ENCODE results near the gene ANO4. TPM values are rescaled to one million over a fixed set of nuclear protein-coding genes. Genes with fewer than 3 reads are reported as not detected.

Gene ANO4
- total RNA-seq, 1 donor from 2014 or later = 1.7 TPM

DNA sequence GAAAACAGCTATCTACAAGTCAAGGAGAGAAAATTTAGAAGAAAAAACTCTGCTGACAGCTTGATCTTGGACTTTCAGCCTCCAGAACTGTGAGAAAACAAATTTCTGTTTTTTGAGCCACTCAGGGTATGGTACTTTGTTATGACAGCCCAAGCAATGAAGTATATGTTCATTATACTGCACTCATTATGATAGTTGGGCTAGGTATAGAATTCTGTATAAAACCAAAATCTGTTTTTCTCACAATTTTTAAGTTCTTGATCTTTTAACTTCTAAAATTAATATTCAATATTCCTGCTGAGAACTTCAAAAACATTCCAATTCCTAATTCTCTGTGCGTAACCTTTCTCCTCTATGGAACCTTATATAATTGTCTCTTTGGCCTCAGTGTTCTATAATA is 214.7 kb downstream of the ANO4 start:
- ATAC-seq (no peak), DNase-seq (ENCODE audit: low spot score) (no peak)
- intact Hi-C loops (cut with DNase I) = no loop called here

DNA sequence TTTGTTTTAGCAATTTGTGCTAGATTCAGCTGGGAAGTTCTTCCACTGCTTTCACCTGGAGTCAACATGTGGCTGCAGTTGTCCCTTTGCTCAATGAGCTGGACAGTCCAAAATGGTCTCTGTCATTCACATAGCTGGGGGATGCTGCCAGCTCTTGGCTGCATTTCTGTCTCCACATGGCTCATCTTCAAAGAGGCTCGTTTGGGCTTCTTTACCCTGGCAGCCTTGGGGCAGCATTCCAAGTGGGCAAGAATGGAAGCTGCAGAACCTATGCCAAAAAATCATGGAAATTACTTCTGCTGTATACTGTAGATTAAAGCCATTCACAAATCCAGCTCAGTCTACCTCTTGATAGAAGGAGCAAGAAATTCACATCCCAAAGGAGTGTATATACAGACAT is 216.3 kb downstream of the ANO4 start:
- ATAC-seq = no peak

DNA sequence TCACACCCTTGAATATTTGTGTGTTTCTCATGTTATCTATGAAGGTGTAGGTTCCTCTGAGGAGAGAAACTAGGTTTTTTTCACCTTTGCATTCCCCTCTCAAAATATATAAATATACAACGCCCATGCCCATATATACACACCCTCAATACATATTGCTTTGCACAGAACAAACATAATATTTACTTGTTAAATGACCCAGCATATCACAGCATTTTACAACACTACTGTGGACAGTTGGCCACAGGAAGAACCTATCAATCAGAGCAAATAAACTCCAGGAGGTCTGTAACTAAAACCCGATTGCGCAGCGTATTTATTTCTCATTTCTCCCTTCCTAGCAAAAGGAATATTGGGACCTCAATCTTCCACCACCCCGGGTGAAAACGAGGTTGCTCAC is 219.4 kb downstream of the ANO4 start:
- intact Hi-C loops (cut with DNase I) = no loop called here

More for the DNA sequence above, 216.3 kb downstream of the ANO4 start:
- intact Hi-C loops (cut with DNase I) = no loop called here
- no peak for DNase-seq (ENCODE audit: low spot score)

DNA sequence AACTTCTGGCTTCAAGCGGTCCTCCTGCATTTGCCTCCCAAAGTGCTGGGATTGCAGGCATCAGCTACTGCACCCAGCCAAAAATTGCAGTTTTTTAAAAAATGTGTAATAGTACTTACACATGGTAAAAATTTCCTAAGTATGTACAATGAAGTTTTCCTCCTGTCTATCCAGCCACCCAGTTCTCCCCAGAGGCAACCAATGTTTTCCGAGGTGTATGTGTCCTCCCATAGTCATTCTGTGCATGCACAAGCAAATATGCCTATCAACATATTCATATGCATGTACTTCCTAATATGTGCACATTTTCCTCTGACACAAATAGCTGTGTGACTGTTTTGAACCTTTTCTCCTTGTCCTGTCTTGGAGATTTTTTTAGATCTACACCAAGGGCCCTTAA is 220.5 kb downstream of the ANO4 start:
- intact Hi-C loops (cut with DNase I) = no loop called here
- no peak for DNase-seq (ENCODE audit: low spot score)
- no peak for ATAC-seq

More for the DNA sequence above, 219.4 kb downstream of the ANO4 start:
- DNase-seq (ENCODE audit: low spot score) (no peak), ATAC-seq (no peak)

DNA sequence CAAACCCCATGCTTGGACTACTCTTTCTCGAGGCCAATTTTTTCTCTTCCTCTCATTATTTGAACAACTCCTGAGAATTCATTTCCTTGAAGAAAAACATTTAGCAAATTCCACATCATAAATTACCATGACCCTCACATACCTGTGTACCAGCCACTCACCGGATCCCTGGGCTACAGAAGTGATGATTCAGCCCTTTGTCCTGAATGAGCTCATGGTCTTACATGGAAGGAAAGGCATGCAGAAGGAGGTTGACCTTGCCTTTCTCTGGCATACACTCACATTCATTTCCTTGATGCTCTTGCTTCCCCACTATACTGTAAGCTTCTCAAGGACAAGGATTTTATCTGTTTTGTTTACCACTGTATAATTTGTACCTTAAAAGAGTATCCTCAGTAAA is 224.0 kb downstream of the ANO4 start:
- DNase-seq (ENCODE audit: low spot score) = no peak
- no peak for ATAC-seq
- intact Hi-C loops (cut with DNase I) = no loop called here

DNA sequence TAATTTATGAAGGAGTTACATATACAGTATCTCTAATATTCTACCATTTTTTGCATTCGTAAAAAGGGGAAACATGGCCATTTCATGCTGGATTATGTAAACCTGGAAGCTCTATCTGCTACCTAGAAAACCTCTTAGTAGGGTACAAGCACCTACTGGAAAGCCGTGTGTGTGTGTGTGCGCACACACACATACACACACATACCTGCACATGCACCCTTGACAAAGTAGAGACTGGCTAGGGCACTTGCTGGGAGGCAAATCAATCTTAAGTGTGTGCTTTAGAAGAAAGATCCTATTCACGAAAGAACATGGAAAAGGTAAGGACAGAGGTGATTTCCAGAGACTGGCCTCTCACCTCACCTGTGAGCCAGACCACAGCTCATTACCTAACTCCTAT is 224.6 kb downstream of the ANO4 start:
- DNase-seq (ENCODE audit: low spot score) = no peak
- intact Hi-C loops (cut with DNase I) = no loop called here
- ATAC-seq = no peak

DNA sequence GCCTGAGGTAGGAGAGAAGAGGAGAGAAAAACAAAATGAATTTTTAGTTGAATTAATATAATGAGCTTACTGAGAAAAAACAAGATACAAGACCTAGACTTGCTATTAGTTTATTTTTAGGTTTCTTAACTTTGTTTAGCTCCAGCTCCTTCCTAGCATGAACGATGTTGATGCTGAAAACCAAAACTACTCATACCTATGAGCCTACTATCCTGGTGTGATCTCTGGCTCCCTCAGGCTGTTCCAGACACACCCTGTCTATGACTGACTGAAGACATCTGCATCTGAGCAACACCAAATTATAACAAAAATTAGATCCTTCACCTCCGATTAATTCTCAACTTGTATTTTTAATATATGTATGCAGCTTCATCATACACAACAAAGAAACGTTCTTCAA is 225.1 kb downstream of the ANO4 start:
- intact Hi-C loops (cut with DNase I) = no loop called here
- no peak for DNase-seq (ENCODE audit: low spot score)
- no peak for ATAC-seq

DNA sequence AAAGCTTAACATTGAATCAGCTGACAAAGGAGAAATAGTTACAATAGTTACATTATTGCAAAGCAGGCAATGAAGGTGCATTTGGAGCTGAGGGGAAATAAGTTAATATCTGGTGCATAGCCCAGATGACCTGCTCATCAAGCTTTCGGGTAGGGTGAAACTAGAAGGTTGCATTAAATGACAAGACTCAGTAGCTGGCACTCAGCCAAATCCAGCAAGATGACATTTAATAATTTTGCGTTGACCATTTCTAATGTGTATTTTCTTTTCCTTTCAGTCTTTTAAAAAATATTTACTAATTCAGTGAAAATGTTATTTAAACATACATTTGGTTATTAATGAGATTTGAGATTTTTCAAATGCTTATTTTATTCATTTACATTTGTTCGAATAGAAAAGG is 226.9 kb downstream of the ANO4 start:
- intact Hi-C loops (cut with DNase I) = no loop called here

DNA sequence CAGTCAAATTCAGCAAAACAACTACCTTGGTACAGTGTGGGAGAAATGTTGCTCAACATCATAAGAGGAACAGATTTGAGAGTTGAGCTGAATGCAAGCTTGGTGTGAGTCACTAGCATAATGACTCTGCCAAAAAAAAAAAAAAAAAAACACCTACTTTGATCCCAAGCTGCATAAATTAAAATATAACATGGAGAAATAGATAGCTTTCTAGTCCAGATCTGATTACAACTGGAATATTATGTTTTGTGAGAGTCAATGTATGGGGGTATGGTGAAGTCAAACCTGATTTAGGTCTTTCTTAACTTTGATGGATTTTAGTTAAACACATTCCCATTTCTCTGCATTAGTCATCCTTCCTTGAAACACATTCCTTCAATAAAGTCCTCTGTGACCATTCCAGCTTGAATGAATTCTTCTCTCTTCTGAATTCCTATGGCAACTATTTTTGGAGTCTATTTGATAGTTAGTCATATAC is 227.4 kb downstream of the ANO4 start:
- no peak for ATAC-seq
- intact Hi-C loops (cut with DNase I) = no loop called here
- no peak for DNase-seq (ENCODE audit: low spot score)

More for the DNA sequence above, 226.9 kb downstream of the ANO4 start:
- DNase-seq (ENCODE audit: low spot score) (no peak), ATAC-seq (no peak)

DNA sequence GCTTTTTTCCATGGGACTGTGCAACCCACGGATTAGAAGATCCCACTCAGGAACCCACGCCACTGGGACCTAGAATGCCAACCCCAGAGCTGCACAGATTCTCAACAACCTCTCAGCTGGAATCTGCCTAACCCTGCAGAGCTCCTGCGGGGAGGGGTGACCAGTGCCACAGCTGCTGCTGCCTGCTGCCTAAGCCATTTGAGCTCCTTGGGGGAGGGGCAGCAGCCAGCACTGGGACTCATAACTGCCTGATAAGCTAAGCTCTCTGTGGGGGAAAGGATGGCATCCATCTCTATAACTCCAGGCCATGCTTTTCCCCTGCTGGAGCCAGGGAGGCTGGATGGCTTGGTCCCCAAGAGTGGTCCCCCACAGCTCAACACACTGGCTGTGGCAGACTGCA is 232.6 kb downstream of the ANO4 start:
- intact Hi-C loops (cut with DNase I) = no loop called here
- DNase-seq (ENCODE audit: low spot score) = no peak
- no peak for ATAC-seq

DNA sequence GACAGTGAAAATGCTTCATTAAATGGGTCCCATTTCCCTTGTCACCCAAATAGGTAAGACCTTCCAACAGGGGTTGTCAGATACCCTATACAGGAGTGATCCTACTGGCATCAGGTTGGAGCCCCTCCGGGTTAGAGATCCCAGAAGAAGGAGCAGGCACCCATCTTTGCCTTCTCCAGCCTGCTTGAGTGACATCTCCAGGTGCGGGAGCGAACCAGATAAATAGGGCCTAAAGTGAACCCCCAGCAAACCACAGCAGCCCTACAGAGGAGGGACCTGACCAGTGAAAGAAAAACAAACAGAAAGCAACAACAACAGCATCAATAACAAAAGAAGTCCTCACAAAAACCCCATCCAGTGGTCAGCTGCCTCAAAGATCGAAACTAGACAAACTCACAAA is 233.2 kb downstream of the ANO4 start:
- no peak for ATAC-seq
- no peak for DNase-seq (ENCODE audit: low spot score)
- intact Hi-C loops (cut with DNase I) = no loop called here

DNA sequence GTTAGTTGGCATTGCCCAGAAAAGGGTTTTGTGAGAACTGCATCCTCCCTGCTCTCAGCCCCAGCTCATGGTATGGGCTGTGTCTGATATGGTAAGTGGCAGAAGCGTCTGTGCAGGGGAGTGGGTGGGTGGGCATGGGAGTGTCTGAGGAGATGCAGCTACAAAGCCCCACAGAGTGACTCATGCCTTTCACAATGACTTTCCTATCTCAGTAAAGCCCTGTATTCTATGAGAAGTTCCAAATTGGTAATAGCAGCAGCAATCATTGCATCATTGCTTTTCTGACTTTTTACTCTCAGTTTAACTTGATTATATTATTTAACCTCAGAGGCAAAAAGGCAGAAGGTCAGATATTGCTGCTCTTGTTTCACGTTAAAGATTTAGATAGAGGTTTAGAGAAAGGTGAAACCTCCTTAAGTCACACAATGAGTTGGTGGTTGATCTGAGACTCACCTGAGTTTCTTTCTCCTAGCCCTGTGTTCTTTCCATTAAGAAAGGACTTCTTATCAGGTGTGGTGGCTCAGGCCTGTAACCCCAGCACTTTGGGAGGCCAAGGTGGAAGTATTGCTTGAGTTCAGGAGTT is 243.8 kb downstream of the ANO4 start:
- DNase-seq (ENCODE audit: low spot score) = no peak
- intact Hi-C loops (cut with DNase I) = no loop called here
- no peak for ATAC-seq

DNA sequence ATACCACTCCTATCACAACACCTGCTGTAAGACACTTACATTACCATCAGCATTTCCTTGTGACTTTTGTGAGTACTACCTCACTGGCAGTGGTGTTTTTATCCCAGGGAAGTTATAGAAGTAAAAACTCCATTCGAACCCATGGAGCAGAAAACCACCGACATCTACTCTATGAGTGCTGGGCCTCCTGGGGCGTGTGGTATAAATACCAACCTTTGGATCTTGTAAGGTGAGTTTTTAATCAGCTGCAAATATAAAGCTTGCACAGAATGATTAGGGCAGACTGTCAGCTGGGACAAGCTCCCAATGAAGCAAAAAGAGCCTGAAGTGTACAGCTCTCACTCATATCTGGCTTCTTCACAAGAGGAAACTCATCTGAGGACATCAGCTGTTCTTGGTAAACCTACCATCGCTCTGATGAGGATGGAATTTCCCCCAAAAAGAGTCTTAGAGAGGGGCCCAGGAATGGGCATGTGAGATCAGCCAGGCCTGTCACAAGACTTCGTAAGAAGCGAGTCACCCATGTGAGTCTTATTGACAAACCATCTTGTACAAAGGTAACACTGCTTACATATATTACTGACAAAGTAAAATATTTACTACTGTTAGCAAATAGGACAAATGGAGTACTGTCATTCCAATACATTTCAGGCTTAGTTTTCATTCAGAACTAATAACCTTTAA is 245.4 kb downstream of the ANO4 start:
- intact Hi-C loops (cut with DNase I) = no loop called here
- no peak for ATAC-seq

DNA sequence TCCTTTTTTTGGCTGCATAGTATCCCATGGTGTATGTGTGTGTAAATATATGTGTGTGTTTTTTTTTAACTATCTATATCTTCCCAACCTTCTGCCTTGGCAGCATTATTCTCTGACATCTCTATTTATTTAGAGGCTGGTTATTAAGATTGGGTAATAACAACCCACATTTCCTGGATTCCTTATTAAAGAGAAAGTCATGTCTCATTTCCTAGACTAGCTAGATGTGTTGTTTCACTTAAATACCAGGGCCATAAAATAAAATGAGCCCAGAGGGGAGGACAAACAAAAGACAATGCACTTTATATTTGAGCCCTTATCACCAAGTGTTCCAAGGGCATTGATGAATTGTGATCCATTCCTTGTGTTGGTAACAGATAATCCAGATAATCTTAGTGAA is 246.4 kb downstream of the ANO4 start:
- no peak for ATAC-seq
- intact Hi-C loops (cut with DNase I) = no loop called here
- no peak for DNase-seq (ENCODE audit: low spot score)

More for the DNA sequence above, 245.4 kb downstream of the ANO4 start:
- no peak for DNase-seq (ENCODE audit: low spot score)

DNA sequence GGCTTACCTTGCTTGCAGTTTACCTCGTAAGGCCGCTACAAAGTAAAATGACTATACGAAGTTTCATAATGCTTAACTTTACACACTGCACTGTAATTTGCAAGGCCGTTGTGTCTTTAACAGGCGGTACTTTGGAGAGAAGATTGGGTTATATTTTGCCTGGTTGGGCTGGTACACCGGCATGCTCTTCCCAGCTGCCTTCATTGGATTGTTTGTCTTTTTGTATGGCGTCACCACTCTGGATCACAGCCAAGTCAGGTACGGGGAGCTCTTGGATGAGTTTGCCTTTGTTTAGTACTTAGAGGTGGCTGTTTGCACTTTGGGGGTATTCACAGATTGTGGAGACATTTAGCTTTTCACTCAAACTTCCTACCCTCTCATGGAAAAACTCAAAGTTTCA is 247.6 kb downstream of the ANO4 start:
- ATAC-seq = no peak
- intact Hi-C loops (cut with DNase I) = no loop called here

DNA sequence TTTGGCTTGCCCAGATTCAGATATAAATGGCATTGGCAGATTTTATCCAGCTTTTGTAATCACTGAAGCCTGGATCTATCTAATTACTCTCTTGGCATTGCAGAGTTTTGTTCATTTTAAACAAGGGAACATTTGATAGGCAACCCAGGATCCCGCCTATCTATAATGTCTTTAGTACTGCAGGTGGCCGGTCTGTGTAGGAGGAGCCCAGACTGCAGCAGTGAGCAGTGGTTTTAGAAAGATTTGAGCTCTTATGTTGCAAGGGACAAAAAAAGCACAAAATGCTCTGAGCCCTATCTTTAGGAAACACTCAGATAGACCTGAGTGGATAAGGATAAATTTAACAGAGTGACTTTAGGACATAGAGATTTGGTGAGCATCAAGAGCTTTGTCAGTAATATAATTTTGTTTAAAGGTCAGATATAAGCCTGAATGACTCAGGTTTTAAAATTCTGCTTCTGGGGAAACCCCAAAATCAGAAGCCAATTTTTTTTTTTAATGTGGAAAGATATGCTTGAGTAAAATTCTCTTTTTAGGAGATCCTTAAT is 250.0 kb downstream of the ANO4 start:
- DNase-seq (ENCODE audit: low spot score) = no peak
- intact Hi-C loops (cut with DNase I) = no loop called here
- ATAC-seq = no peak

More for the DNA sequence above, 247.6 kb downstream of the ANO4 start:
- DNase-seq (ENCODE audit: low spot score) = no peak

DNA sequence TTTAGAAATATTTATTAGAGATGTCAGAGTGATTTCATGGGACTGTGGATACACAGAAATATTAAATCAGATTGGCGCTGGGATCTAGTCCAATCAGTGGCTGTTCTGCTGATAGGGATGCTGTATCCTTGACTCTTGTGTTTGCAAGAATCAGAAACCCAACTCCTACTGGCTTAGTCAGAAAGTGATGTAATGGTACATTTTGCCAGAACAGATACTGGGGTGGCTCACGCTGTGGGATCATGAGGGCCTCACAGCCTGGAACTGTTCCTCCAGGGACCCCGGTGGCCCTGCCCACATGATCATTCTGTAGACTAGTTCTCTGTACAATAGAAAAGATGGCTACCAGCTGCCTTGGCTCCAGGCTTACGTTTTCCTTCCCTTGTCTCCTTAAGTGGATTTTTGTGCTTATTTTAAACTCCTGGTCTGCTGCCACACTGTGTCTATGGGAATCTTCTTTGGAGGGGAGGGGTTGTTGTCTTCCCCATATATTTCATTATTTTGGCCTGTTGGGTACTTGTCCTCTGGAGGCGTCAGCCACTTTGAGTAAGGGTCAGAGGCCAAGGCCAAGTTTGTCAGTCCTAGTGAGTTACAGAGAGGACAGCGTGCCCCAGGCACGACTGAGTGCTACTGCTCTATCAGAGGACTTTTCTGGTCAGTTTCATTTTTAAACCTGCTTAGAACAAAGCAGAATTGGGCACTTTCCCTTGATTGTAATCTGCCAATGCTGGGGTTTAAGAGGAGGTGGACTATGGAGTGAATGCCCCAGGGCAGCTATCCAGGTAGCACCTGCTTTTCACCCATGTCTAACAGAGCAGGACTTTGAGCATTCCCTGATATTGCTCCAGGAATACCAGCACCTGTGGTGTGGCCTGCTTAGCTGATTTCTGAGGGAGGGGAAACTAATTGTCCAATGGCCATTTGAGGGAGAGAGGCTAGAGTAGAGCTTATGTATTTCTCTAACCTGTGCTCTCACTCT is 251.2 kb downstream of the ANO4 start:
- no peak for ATAC-seq
- DNase-seq (ENCODE audit: low spot score) = no peak
- intact Hi-C loops (cut with DNase I) = no loop called here

DNA sequence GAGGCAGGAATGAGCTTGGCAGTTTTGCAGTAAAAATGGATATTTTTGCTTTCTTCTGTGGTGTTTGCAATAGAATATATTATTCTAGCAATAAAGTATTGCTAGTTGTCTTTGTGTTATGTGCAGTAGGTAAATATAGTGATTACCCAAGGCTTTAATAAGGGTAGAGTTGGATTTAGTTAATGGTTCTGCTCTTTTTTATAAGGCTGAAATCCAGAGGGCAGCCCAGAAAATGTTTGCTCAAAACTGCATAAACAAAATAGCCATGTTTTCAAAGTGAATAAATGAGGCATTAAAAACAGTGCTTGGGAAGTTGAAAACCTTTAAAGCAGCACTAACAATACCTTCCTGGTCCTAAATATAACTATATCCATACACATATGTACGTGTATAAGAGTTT is 253.1 kb downstream of the ANO4 start:
- intact Hi-C loops (cut with DNase I) = no loop called here
- DNase-seq (ENCODE audit: low spot score) (no peak), ATAC-seq (no peak)

DNA sequence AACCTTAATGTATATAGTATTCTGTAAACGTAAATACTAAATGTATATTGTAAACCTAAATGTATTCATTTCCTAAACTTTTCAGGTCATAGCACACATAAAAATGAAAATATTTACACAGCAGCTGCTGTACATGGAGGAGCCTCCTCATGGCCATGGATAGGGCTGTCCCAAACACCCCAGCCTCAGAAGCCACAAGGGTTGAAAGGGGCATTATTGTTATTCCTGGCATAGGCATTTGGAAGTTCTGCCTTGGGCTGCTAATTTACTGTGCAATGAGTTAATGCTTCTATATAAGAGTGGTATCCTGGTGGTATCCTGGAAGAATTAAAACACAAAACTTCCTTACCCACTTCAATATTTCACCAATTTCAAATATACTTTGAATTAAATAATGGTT is 256.1 kb downstream of the ANO4 start:
- DNase-seq (ENCODE audit: low spot score) (no peak), ATAC-seq (no peak)
- intact Hi-C loops (cut with DNase I) = no loop called here

DNA sequence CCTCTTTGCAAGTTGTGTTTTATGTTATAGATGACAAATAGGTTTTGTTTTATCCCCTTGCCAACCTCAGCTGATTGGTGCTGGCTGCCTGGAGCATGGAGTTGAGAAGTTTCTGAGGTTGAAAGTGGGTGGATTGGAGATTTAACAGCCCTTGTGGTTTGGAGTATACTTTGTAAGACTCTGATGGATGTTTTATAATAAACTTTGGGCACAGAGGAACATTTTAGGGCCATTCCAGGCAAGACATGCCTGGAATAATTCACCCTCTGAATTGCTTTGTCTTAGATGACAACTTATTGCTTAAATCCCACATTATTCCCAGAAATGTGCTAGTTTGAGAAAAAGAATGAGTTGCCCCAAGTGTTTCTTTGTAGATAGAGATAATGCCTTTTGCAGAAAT is 256.6 kb downstream of the ANO4 start:
- ATAC-seq = no peak

More for the DNA sequence above, 256.6 kb downstream of the ANO4 start:
- DNase-seq (ENCODE audit: low spot score) = no peak
- intact Hi-C loops (cut with DNase I) = no loop called here

Measured in sciatic nerve (tissue), 2 donors.